GM18507 (cell line): Measurements from ENCODE around the gene DCC.

Experiments
- DNase-seq: peaks from one replicate; pipeline ENCODE4 v3.0.0; 2011; ENCODE audit warnings: low read depth; ENCODE audit not compliant: insufficient read length; ENCODE audit errors: extremely low spot score
- FAIRE-seq: peaks from 2 replicates; lab custom pipeline; 2011; peaks lifted over from hg19 to GRCh38; lab: Jason Lieb, UNC

Gene DCC

GRCh38 chr18:52339891-52340371, at the start of gene DCC:
Gene DCC, plus strand, starts transcription at chr18:52340197. Its CDS starts 591 bp downstream, at chr18:52340788.
- FAIRE-seq (no peak), DNase-seq (no peak)

- DNase-seq (no peak), FAIRE-seq (no peak)
These were observed 29.3 kb upstream of the DCC start for GRCh38 chr18:52310651-52311050.

- FAIRE-seq: no peak
- DNase-seq: no peak
These were observed 28.7 kb upstream of the DCC start for GRCh38 chr18:52311331-52311730.

- no peak for FAIRE-seq
- DNase-seq: no peak
These were observed 27.7 kb upstream of the DCC start for GRCh38 chr18:52312346-52312745.

- DNase-seq: no peak
- FAIRE-seq: no peak
These were observed 26.8 kb upstream of the DCC start for GRCh38 chr18:52313213-52313612.

- FAIRE-seq (no peak), DNase-seq (no peak)
These were observed 20.5 kb upstream of the DCC start for GRCh38 chr18:52319424-52319983.

- FAIRE-seq: no peak
- no peak for DNase-seq
These were observed 17.7 kb upstream of the DCC start for GRCh38 chr18:52322307-52322706.

GRCh38 chr18:52323802-52324201, 16.2 kb upstream of the DCC start:
- FAIRE-seq: no peak
- no peak for DNase-seq

- DNase-seq: no peak
- no peak for FAIRE-seq
These were observed 14.0 kb upstream of the DCC start for GRCh38 chr18:52325997-52326396.

GRCh38 chr18:52333860-52334259, 6.1 kb upstream of the DCC start:
- DNase-seq (no peak), FAIRE-seq (no peak)

- DNase-seq (no peak), FAIRE-seq (no peak)
These were observed 5.7 kb upstream of the DCC start for GRCh38 chr18:52334307-52334706.

- no peak for FAIRE-seq
- DNase-seq: no peak
These were observed 5.1 kb upstream of the DCC start for GRCh38 chr18:52334896-52335295.

- FAIRE-seq (no peak), DNase-seq (no peak)
These were observed 2.7 kb upstream of the DCC start for GRCh38 chr18:52337276-52337675.

- DNase-seq: no peak
- FAIRE-seq: no peak
These were observed 557 bp downstream of the DCC start for GRCh38 chr18:52340406-52341102.

- no peak for FAIRE-seq
These were observed 1.1 kb downstream of the DCC start for GRCh38 chr18:52341103-52341432.

GRCh38 chr18:52341608-52342381, 1.8 kb downstream of the DCC start:
- FAIRE-seq (no peak), DNase-seq (no peak)

More at GRCh38 chr18:52341103-52341432, 1.1 kb downstream of the DCC start:
- no peak for DNase-seq

GRCh38 chr18:52342456-52342855, 2.5 kb downstream of the DCC start:
- no peak for DNase-seq
- FAIRE-seq: no peak

GRCh38 chr18:52343138-52343537, 3.1 kb downstream of the DCC start:
- FAIRE-seq (no peak), DNase-seq (no peak)

GRCh38 chr18:52343731-52344340, 3.8 kb downstream of the DCC start:
- FAIRE-seq (no peak), DNase-seq (no peak)

- DNase-seq: no peak
- no peak for FAIRE-seq
These were observed 4.9 kb downstream of the DCC start for GRCh38 chr18:52344881-52345280.
